ENCODE results near the gene ASB8. TPM values are rescaled to one million over a fixed set of nuclear protein-coding genes. Genes with fewer than 3 reads are reported as not detected.

ASB8 gene, protein sequence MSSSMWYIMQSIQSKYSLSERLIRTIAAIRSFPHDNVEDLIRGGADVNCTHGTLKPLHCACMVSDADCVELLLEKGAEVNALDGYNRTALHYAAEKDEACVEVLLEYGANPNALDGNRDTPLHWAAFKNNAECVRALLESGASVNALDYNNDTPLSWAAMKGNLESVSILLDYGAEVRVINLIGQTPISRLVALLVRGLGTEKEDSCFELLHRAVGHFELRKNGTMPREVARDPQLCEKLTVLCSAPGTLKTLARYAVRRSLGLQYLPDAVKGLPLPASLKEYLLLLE
- total RNA-seq (2014; rRNA removed; shearing (Covaris generic)), result 21.2 and 26.6 TPM in 2 replicates

- peak; percentile 99 for DNase-seq (ENCODE audit: low read depth)
These were observed at the start of gene ASB8 for GRCh38 chr12:48157018-48157888. ASB8 (minus strand) TSS chr12:48157515; CDS start chr12:48153496, 4,019 bp downstream.

GRCh38 chr12:48203192-48203591 lies 45.9 kb upstream of the ASB8 start, which contains the start of gene OR10AD1:
OR10AD1 (minus strand) TSS chr12:48203292; CDS start chr12:48203292, 0 bp downstream.
- no peak for DNase-seq (ENCODE audit: low read depth)

DNA sequence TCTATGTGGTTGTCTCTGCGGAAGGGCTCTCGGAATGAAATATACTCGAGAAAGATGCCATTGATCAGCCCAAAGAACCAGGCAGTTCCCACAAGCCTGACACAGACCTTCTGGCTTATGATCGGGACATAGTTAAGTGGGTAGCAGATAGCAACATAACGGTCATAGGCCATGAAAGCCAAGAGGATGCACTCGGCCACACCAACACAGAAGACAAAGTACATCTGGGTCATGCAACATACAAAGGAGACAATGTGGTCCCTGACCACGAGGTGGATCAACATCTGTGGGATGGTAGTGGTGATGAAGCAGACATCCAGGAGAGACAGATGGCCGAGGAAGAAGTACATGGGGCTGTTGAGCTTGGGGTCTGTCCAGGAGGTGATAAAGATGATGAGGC lies 45.5 kb upstream of the ASB8 start:
- DNase-seq (ENCODE audit: low read depth), result no peak

DNA sequence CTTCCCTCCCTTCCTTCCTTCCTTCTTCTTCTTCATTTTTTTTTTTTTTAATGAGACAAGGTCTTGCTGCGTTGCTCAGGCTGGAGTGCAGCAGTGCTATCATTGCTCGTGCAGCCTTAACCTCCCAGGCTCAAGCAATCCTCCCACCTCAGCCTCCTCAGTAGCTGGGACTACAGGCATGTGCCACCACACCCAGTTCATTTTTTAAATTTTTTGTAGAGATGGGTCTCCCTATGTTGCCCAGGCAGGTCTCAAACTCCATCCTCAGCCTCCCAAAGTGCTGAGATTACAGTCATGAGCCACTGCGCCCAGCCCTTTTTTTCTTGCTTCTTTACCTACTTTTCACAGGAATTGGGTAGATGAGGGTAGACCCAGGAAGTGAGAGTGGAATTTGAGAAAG lies 44.2 kb upstream of the ASB8 start:
- DNase-seq (ENCODE audit: low read depth), result no peak

- DNase-seq (ENCODE audit: low read depth), result no peak
These were observed 43.8 kb upstream of the ASB8 start for GRCh38 chr12:48201091-48201490.

DNA sequence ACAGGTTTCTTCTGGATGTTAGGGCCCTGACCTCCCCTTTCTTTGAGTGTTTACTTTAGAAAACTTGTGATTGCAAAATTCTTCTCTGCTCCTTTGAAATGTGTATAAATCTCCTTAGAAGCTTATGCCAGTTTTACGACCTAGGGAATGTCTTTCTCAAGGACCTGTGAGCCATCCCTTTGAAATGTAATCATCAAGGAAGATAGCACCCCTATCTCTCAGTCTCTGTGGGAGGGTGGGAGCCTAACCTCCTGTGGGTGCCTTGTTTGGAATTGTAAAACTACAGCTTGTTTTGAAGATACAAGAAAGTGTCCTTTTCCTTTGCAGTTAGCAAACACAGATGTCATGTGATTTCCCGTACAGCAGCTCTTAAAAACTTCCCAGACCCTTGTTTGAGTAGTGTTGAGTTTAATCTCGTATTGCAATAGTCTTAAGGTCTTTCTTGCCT lies 42.5 kb upstream of the ASB8 start:
- no peak for DNase-seq (ENCODE audit: low read depth)

GRCh38 chr12:48198985-48199384 lies 41.7 kb upstream of the ASB8 start:
- no peak for DNase-seq (ENCODE audit: low read depth)

DNA sequence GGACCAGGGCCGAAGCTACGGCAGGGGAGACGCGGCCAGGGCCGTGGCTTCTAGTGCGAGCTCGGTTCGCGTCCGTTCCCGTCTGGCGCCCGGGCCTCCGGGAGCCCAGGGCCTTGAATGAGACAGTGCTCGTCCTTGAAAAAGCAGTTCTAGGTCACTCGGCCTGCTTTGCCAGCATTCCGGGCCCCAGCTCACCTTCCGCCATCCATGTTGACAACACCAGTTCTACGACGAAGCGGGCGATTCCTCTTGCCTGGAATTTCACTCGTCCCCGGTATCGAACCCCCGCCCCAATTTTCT lies 41.3 kb upstream of the ASB8 start:
- DNase-seq (ENCODE audit: low read depth), result no peak

- DNase-seq (ENCODE audit: low read depth), result peak; percentile 92
These were observed 40.8 kb upstream of the ASB8 start for GRCh38 chr12:48197971-48198671.

GRCh38 chr12:48197549-48197970 lies 40.2 kb upstream of the ASB8 start:
- DNase-seq (ENCODE audit: low read depth), result peak; percentile 26

GRCh38 chr12:48194799-48195201 lies 37.5 kb upstream of the ASB8 start:
- no peak for DNase-seq (ENCODE audit: low read depth)

DNA sequence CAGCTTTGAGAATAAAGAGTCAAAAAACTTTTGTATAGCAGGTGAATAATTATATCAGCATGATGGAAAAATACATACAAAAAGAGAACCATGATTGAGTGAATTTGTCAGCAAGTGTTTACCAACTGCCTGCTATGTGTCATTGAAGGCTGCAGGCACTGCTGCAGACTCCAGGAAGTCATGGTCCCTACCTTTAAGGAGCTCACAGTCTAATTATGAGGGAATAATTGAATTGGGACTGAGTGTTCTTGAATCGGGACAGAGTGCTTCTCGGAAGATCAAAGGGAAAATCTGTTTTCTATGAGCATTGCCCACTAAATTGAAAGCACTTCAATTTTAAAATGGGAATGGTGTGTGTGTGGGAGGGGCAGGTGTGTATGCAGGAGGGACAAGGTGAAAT lies 36.3 kb upstream of the ASB8 start:
- DNase-seq (ENCODE audit: low read depth), result no peak

- no peak for DNase-seq (ENCODE audit: low read depth)
These were observed 35.5 kb upstream of the ASB8 start for GRCh38 chr12:48192861-48193260.

GRCh38 chr12:48191096-48191495 lies 33.8 kb upstream of the ASB8 start:
- no peak for DNase-seq (ENCODE audit: low read depth)

GRCh38 chr12:48189331-48190125 lies 32.2 kb upstream of the ASB8 start:
- peak; percentile 65 for DNase-seq (ENCODE audit: low read depth)

- no peak for DNase-seq (ENCODE audit: low read depth)
These were observed 30.8 kb upstream of the ASB8 start for GRCh38 chr12:48187916-48188695.

- peak; percentile 30 for DNase-seq (ENCODE audit: low read depth)
These were observed 28.0 kb upstream of the ASB8 start for GRCh38 chr12:48185181-48185919.

DNA sequence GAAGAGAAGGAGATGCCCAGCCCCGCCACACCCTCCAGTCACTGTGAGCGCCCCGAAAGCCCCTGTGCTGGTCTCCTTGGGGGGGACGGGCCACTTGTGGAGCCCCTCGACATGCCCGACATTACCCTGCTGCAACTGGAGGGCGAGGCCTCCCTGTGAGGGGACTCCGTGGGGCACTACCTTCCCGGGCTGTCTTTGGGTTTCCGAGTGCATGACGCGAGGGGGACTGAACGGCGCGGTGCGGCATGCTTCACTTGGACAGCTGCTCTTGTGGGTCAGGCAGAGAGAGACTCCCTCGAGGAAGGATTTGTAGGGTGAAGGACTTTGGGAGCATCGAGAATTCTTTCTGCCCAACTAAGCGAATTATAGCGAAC lies 27.2 kb upstream of the ASB8 start:
- no peak for DNase-seq (ENCODE audit: low read depth)

DNA sequence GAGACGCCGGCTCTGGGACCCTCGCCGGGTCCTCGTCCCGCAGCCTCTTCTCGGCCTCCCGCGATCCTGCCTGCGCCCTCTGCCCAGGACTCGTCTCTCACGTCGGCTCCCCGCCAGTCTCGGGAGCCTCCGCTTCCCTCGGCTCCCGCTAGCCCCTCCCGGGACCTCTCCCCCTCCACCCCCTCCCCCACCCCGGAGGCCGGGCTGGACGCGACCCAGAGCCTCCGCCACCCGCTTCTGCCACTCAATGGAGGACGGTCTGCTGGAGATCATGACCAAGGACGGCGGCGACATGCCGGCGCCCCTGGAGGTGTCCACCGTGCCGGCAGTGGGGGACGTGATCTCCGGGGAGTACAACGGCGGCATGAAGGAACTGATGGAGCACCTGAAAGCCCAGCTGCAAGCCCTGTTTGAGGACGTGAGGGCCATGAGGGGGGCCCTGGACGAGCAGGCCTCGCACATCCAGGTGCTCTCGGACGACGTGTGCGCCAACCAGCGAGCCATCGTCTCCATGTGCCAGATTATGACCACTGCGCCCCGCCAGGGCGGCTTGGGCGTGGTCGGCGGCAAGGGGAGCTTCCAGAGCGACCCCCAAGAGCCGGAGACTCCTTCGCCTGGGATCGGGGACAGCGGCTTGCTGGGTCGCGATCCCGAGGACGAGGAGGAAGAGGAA lies 26.7 kb upstream of the ASB8 start:
- DNase-seq (ENCODE audit: low read depth), result peak; percentile 11

Measured in Daoy (cell line).